Naive thymus-derived CD4-positive, alpha-beta T cell (primary cell): ENCODE data around the gene FAM13A. TPM values are rescaled to one million over a fixed set of nuclear protein-coding genes. Genes with fewer than 3 reads are reported as not detected.
"Not testable (repeated sequence)": the region's sequence is repeated elsewhere in the genome, so short reads cannot be mapped to it uniquely, and the experiment has no call there.

Experiments used
- ATAC-seq: fragments of 150-1000 bp; cut with Tn5 transposase; 2 replicates; pipeline ENCODE4 v1.10.0; 2021; ENCODE audit warnings: mild to moderate bottlenecking, moderate library complexity
- CTCF ChIA-PET: fragments of 350-600 bp; sonication (Branson Sonifier 250); formaldehyde crosslinking; loops from one replicate; lab custom pipeline; 2021; ENCODE audit warnings: antibody characterized with exemption; lab: Charles Lee
- POLR2A ChIA-PET: fragments of 350-600 bp; sonication (Branson Sonifier 250); formaldehyde crosslinking; loops from one replicate; lab custom pipeline; 2021; ENCODE audit warnings: antibody characterized with exemption, inconsistent platforms; lab: Charles Lee
- DNase-seq, 9 donors: peaks; one replicate each; pipeline versions ENCODE4 v3.0.0 to v3.0.0-alpha.2; 2020 to 2022; ENCODE audit warnings: mixed read lengths in 1 of 9
- H3K27ac ChIP-seq: one replicate; pipeline ENCODE4 v1.7.0; 2013; ENCODE audit warnings: mild to moderate bottlenecking, low read depth, low read length, moderate library complexity
- H3K27me3 ChIP-seq, 2 donors: one replicate each; pipeline ENCODE4 v1.7.0; 2013; ENCODE audit warnings: low read length in 2 of 2, mild to moderate bottlenecking in 2 of 2, moderate library complexity in 2 of 2; ENCODE audit not compliant: control insufficient read depth in 2 of 2, insufficient read depth in 2 of 2
- H3K36me3 ChIP-seq, 3 experiments: 1 replicate in 2 of 3; 2 replicates in 1 of 3; pipeline ENCODE4 v1.7.0; 2013; ENCODE audit warnings: low read length in 3 of 3, mild to moderate bottlenecking in 3 of 3, moderate library complexity in 1 of 3; ENCODE audit not compliant: insufficient read depth in 3 of 3, control insufficient read depth in 2 of 3
- H3K4me1 ChIP-seq, 2 donors: one replicate each; pipeline ENCODE4 v1.7.0; 2013; ENCODE audit warnings: low read length in 2 of 2, mild to moderate bottlenecking in 2 of 2, moderate library complexity in 1 of 2; ENCODE audit not compliant: control insufficient read depth in 2 of 2, insufficient read depth in 2 of 2
- H3K4me3 ChIP-seq: 2 replicates; pipeline ENCODE4 v1.7.0; 2013; ENCODE audit warnings: mild to moderate bottlenecking, low read length
- H3K9me3 ChIP-seq, 3 experiments: 1 replicate in 2 of 3; 2 replicates in 1 of 3; pipeline ENCODE4 v1.7.0; 2013; ENCODE audit warnings: low read length in 3 of 3; ENCODE audit not compliant: control insufficient read depth in 2 of 3
- H3K27ac Mint-ChIP-seq, 9 donors: one replicate each; pipeline ENCODE4 v1.8.0; 2020 to 2022; ENCODE audit warnings: mixed read lengths in 9 of 9, mild to moderate bottlenecking in 8 of 9, moderate library complexity in 5 of 9, inconsistent platforms in 2 of 9
- H3K27me3 Mint-ChIP-seq, 5 donors: one replicate each; pipeline ENCODE4 v1.8.0; 2021 to 2022; ENCODE audit warnings: mixed read lengths in 5 of 5, mild to moderate bottlenecking in 1 of 5
- H3K36me3 Mint-ChIP-seq, 5 donors: one replicate each; pipeline ENCODE4 v1.8.0; 2020 to 2022; ENCODE audit warnings: mixed read lengths in 5 of 5, mild to moderate bottlenecking in 3 of 5, inconsistent platforms in 1 of 5
- H3K4me1 Mint-ChIP-seq, 7 donors: one replicate each; pipeline ENCODE4 v1.8.0; 2020 to 2022; ENCODE audit warnings: mixed read lengths in 7 of 7, mild to moderate bottlenecking in 3 of 7, inconsistent platforms in 1 of 7
- H3K4me3 Mint-ChIP-seq, 10 donors: one replicate each; pipeline ENCODE4 v1.8.0; 2020 to 2022; ENCODE audit warnings: mild to moderate bottlenecking in 10 of 10, mixed read lengths in 10 of 10, moderate library complexity in 6 of 10, inconsistent platforms in 2 of 10
- H3K9me3 Mint-ChIP-seq, 11 donors: one replicate each; pipeline ENCODE4 v1.8.0; 2020 to 2022; ENCODE audit warnings: mixed read lengths in 11 of 11, mild to moderate bottlenecking in 4 of 11, inconsistent platforms in 1 of 11, moderate library complexity in 1 of 11
- intact Hi-C, 2 donors: fragments of 100-400 bp; cut with micrococcal nuclease; formaldehyde crosslinking; loops; one replicate each; pipeline ENCODE4 v1.15.1; 2023
- polyA plus RNA-seq, 2 donors: library from polyadenylated mRNA; unstranded; fragments of 300-500 nt; fragmentation: Illumina TruSeq; gene quantifications; one replicate each; pipeline ENCODE4 v1.2.3, GENCODE V29; 2021
- total RNA-seq, 6 experiments: library from RNA in 5 of 6; stranded (reverse) in 5 of 6; gene quantifications; 1 replicate in 5 of 6; 2 replicates in 1 of 6; pipeline ENCODE4 v1.2.3 and lab custom pipeline; 2021 to 2026

FAM13A gene
- total and polyA plus RNA-seq, 7 experiments from 2014 or later, result 4.5 to 60.4 (median 10.2) TPM

GRCh38 chr4:89021684-89022083 lies 35.3 kb downstream of the FAM13A start:
- POLR2A ChIA-PET, result interaction anchor here (0.8 to 2.8 kb wide), 2 partner anchors 200 to 202 kb away, joined by 3 to 18 read pairs; no protein-coding TSS in a partner anchor
- peaks cover 0 to 31% (median 6%) of the 10 kb centered on the region in 7 donors for H3K4me1 Mint-ChIP-seq
- H3K27ac Mint-ChIP-seq, result peak overlapping the region in 5 of 9 donors; percentile 2 to 79 (median 33)
- H3K4me3 ChIP-seq, result no peak overlapping the region
- intact Hi-C loops, result loop anchor here (5.0 to 10.0 kb wide), 3 partner anchors 79 to 807 kb away; no protein-coding TSS in a partner anchor
- H3K9me3 Mint-ChIP-seq, result no peaks in the 10 kb centered on the region
- no peaks in the 10 kb centered on the region for H3K36me3 Mint-ChIP-seq
- no peaks in the 10 kb centered on the region for H3K27me3 ChIP-seq
- H3K4me1 ChIP-seq, result no peaks in the 10 kb centered on the region
- no peaks in the 10 kb centered on the region for H3K36me3 ChIP-seq
- CTCF ChIA-PET, result interaction anchor here (0.9 to 7.7 kb wide), 6 partner anchors 9 to 482 kb away, joined by 3 to 199 read pairs (median 5); no protein-coding TSS in a partner anchor
- DNase-seq (no peak), ATAC-seq (no peak)
- peak overlapping the region in 1 of 10 donors; percentile 3 for H3K4me3 Mint-ChIP-seq
- no peaks in the 10 kb centered on the region for H3K9me3 ChIP-seq
- no peak overlapping the region for H3K27ac ChIP-seq
- peaks cover 0 to 2% (median 0%) of the 10 kb centered on the region in 5 donors for H3K27me3 Mint-ChIP-seq

GRCh38 chr4:89021062-89021461 lies 35.9 kb downstream of the FAM13A start:
- peaks cover 0 to 4% (median 0%) of the 10 kb centered on the region in 11 donors for H3K9me3 Mint-ChIP-seq
- H3K27ac Mint-ChIP-seq, result peak overlapping the region in 5 of 9 donors; percentile 2 to 79 (median 33)
- ChIA-PET CTCF (interaction anchor here (1.6 to 7.7 kb wide), 4 partner anchors 198 to 482 kb away, joined by 3 to 199 read pairs (median 6); no protein-coding TSS in a partner anchor), POLR2A (interaction anchor here (0.6 kb wide), 1 partner anchor 184 kb away, joined by 4 read pairs; no protein-coding TSS in a partner anchor)
- intact Hi-C loops, result loop anchor here (5.0 to 10.0 kb wide), 3 partner anchors 79 to 806 kb away; no protein-coding TSS in a partner anchor
- ATAC-seq (no peak), DNase-seq (no peak)
- H3K27me3 ChIP-seq, result no peaks in the 10 kb centered on the region
- H3K27me3 Mint-ChIP-seq, result no peaks in the 10 kb centered on the region
- H3K27ac ChIP-seq, result no peak overlapping the region
- H3K36me3 ChIP-seq, result no peaks in the 10 kb centered on the region
- no peaks in the 10 kb centered on the region for H3K9me3 ChIP-seq
- H3K36me3 Mint-ChIP-seq, result no peaks in the 10 kb centered on the region
- H3K4me3 Mint-ChIP-seq, result peak overlapping the region in 1 of 10 donors; percentile 3
- no peaks in the 10 kb centered on the region for H3K4me1 ChIP-seq
- peaks cover 0 to 31% (median 6%) of the 10 kb centered on the region in 7 donors for H3K4me1 Mint-ChIP-seq
- H3K4me3 ChIP-seq, result no peak overlapping the region

GRCh38 chr4:89014897-89015296 lies 42.1 kb downstream of the FAM13A start:
- CTCF ChIA-PET, H3K36me3 ChIP-seq: not testable (repeated sequence)

GRCh38 chr4:89009761-89010369 lies 47.1 kb downstream of the FAM13A start:
- no peak for DNase-seq
- H3K4me1 ChIP-seq, result no peaks in the 10 kb centered on the region
- Mint-ChIP-seq H3K27me3 (peaks cover 0 to 3% (median 0%) of the 10 kb centered on the region in 5 donors), H3K9me3 (peaks cover 0 to 14% (median 9%) of the 10 kb centered on the region in 11 donors), H3K4me3 (no peak overlapping the region), H3K36me3 (peaks cover 0 to 10% (median 0%) of the 10 kb centered on the region in 5 donors), H3K4me1 (peaks cover 0 to 4% (median 0%) of the 10 kb centered on the region in 7 donors), H3K27ac (no peak overlapping the region)
- no peak overlapping the region for H3K4me3 ChIP-seq
- ATAC-seq, result no peak
- H3K9me3 ChIP-seq, result peaks cover 0 to 4% (median 0%) of the 10 kb centered on the region in 3 experiments
- intact Hi-C loops, result no loop called here
- no peaks in the 10 kb centered on the region for H3K36me3 ChIP-seq
- ChIA-PET POLR2A (no interaction called here), CTCF (no interaction called here)
- no peaks in the 10 kb centered on the region for H3K27me3 ChIP-seq
- no peak overlapping the region for H3K27ac ChIP-seq

More at GRCh38 chr4:89014897-89015296, 42.1 kb downstream of the FAM13A start:
- H3K4me1 ChIP-seq, H3K4me3 ChIP-seq, H3K27me3 Mint-ChIP-seq, intact Hi-C loops, DNase-seq, POLR2A ChIA-PET, H3K4me1 Mint-ChIP-seq, H3K27ac Mint-ChIP-seq, ATAC-seq, H3K27me3 ChIP-seq, H3K9me3 ChIP-seq, H3K4me3 Mint-ChIP-seq, H3K27ac ChIP-seq: not testable (repeated sequence)
- peaks cover 0 to 11% (median 0%) of the 10 kb centered on the region in 5 donors for H3K36me3 Mint-ChIP-seq
- H3K9me3 Mint-ChIP-seq, result peaks cover 0 to 22% (median 7%) of the 10 kb centered on the region in 11 donors

- Mint-ChIP-seq H3K4me3 (no peak overlapping the region), H3K9me3 (peaks cover 0 to 6% (median 3%) of the 10 kb centered on the region in 11 donors), H3K27ac (no peak overlapping the region), H3K27me3 (peaks cover 0 to 3% (median 0%) of the 10 kb centered on the region in 5 donors), H3K36me3 (peaks cover 0 to 7% (median 0%) of the 10 kb centered on the region in 5 donors), H3K4me1 (peaks cover 0 to 4% (median 0%) of the 10 kb centered on the region in 7 donors)
- Histone ChIP-seq H3K9me3 (no peaks in the 10 kb centered on the region), H3K36me3 (no peaks in the 10 kb centered on the region), H3K4me1 (no peaks in the 10 kb centered on the region), H3K4me3 (no peak overlapping the region), H3K27ac (no peak overlapping the region), H3K27me3 (no peaks in the 10 kb centered on the region)
- no peak for ATAC-seq
- intact Hi-C loops, result no loop called here
- ChIA-PET CTCF (interaction anchor here (0.6 kb wide), 1 partner anchor 70 kb away, joined by 3 read pairs; no protein-coding TSS in a partner anchor), POLR2A (no interaction called here)
- DNase-seq, result no peak
Observed at GRCh38 chr4:89009115-89009514, 47.9 kb downstream of the FAM13A start.

GRCh38 chr4:89008166-89008565 lies 48.8 kb downstream of the FAM13A start:
- Mint-ChIP-seq H3K27me3 (peaks cover 0 to 3% (median 0%) of the 10 kb centered on the region in 5 donors), H3K36me3 (peaks cover 0 to 7% (median 0%) of the 10 kb centered on the region in 5 donors), H3K4me1 (peaks cover 0 to 4% (median 0%) of the 10 kb centered on the region in 7 donors), H3K9me3 (peaks cover 0 to 6% (median 0%) of the 10 kb centered on the region in 11 donors), H3K4me3 (no peak overlapping the region), H3K27ac (no peak overlapping the region)
- Histone ChIP-seq H3K4me3 (no peak overlapping the region), H3K4me1 (no peaks in the 10 kb centered on the region), H3K9me3 (no peaks in the 10 kb centered on the region), H3K27ac (no peak overlapping the region), H3K27me3 (no peaks in the 10 kb centered on the region), H3K36me3 (no peaks in the 10 kb centered on the region)
- ChIA-PET CTCF (interaction anchor here (0.5 kb wide), 1 partner anchor 156 kb away, joined by 3 read pairs; no protein-coding TSS in a partner anchor), POLR2A (no interaction called here)
- DNase-seq (no peak), ATAC-seq (no peak)
- intact Hi-C loops, result no loop called here
